PFSK-1 (cell line): ENCODE measurements around the gene HEY2. TPM values are rescaled to one million over a fixed set of nuclear protein-coding genes. Genes with fewer than 3 reads are reported as not detected.

Source experiments
- FOXP2 ChIP-seq: optimal IDR thresholded peaks from 2 replicates; pipeline ENCODE3; 2011; ENCODE audit warnings: borderline replicate concordance, control low read depth, inconsistent platforms; ENCODE audit not compliant: insufficient read depth; ENCODE audit errors: extremely low read length, extremely low read depth
- POLR2AphosphoS5 ChIP-seq: IDR thresholded peaks from 2 replicates; pipeline ENCODE4 v1.6.1; 2012; ENCODE audit warnings: low read depth, mild to moderate bottlenecking, control low read depth, low read length, moderate library complexity
- REST ChIP-seq, 2 experiments: IDR thresholded peaks; 2 replicates each; pipeline versions ENCODE4 v1.6.1 to v1.8.0; 2011 to 2012; ENCODE audit warnings: low read depth in 2 of 2, low read length in 2 of 2, control low read depth in 1 of 2, inconsistent platforms in 1 of 2, mild to moderate bottlenecking in 1 of 2, moderate library complexity in 1 of 2; ENCODE audit not compliant: insufficient read depth in 1 of 2
- SIN3A ChIP-seq: IDR thresholded peaks from 2 replicates; pipeline ENCODE4 v1.6.1; 2012; ENCODE audit warnings: mild to moderate bottlenecking, low read length, moderate library complexity, borderline replicate concordance; ENCODE audit not compliant: insufficient read depth
- TAF1 ChIP-seq: IDR thresholded peaks from 2 replicates; pipeline ENCODE4 v1.6.1; 2012; ENCODE audit warnings: low read length, control low read depth, borderline replicate concordance; ENCODE audit not compliant: insufficient read depth
- polyA plus RNA-seq: library from polyadenylated mRNA; unstranded; fragments of >200 nt; gene quantifications from one replicate; pipeline ENCODE4 v1.2.1, GENCODE V29; 2012; ENCODE audit warnings: low read depth, missing spikeins; ENCODE audit not compliant: insufficient read length

HEY2 gene
- 10.6 TPM for polyA plus RNA-seq

GRCh38 chr6:125749173-125749864 lies at the start of gene HEY2:
HEY2 (plus strand) TSS chr6:125749632; CDS start chr6:125749777, 145 bp downstream.
- TF ChIP-seq FOXP2 (peak; percentile 93), TAF1 (0 out of 2 replicates have a peak, but pooled peaks have one; percentile 15), REST (IDR thresholded peaks at IDR 0.05; ENCODE audit: insufficient read depth in 1 of 2, low read depth in 2 of 2, low read length in 2 of 2) (no peak), SIN3A (no peak), POLR2AphosphoS5 (peak; percentile 79)

- no peak for TF ChIP-seq SIN3A
- TF ChIP-seq REST (IDR thresholded peaks at IDR 0.05; ENCODE audit: insufficient read depth in 1 of 2, low read depth in 2 of 2, low read length in 2 of 2), result no peak
- no peak for TF ChIP-seq POLR2AphosphoS5
- TF ChIP-seq FOXP2, result no peak
- TF ChIP-seq TAF1, result no peak
These were observed 48.7 kb upstream of the HEY2 start for GRCh38 chr6:125700581-125701353.

GRCh38 chr6:125701354-125701668 lies 48.1 kb upstream of the HEY2 start:
- no peak for TF ChIP-seq REST (IDR thresholded peaks at IDR 0.05; ENCODE audit: insufficient read depth in 1 of 2, low read depth in 2 of 2, low read length in 2 of 2)
- TF ChIP-seq SIN3A, result no peak
- TF ChIP-seq POLR2AphosphoS5, result no peak
- no peak for TF ChIP-seq FOXP2
- no peak for TF ChIP-seq TAF1

- no peak for TF ChIP-seq TAF1
- TF ChIP-seq FOXP2, result no peak
- TF ChIP-seq REST (IDR thresholded peaks at IDR 0.05; ENCODE audit: insufficient read depth in 1 of 2, low read depth in 2 of 2, low read length in 2 of 2), result no peak
These were observed 41.7 kb upstream of the HEY2 start for GRCh38 chr6:125707615-125708243.
